GM12878 (cell line): ENCODE results near the gene PRSS8. TPM values are rescaled to one million over a fixed set of nuclear protein-coding genes. Genes with fewer than 3 reads are reported as not detected.

Experiments
- ATAC-seq: fragments of 200-7000 bp; cut with Tn5 transposase; 3 replicates; pipeline ENCODE4 v1.9.1; 2020; ENCODE audit warnings: mild to moderate bottlenecking, moderate library complexity
- BruUV-seq: library from RNA; stranded (reverse); fragments of 400-500 nt; replicated peaks from 2 replicates; lab custom pipeline; 2021; lab: Mats Ljungman, UMichigan
- CTCF ChIA-PET: fragments of 300-600 bp; sonication (Branson Sonifier 250); formaldehyde crosslinking; extraction: SDS; loops from one replicate; lab custom pipeline; 2021; ENCODE audit warnings: inconsistent platforms; lab: Yijun Ruan, JAX
- POLR2A ChIA-PET: fragments of 350-600 bp; formaldehyde crosslinking; extraction: SDS; loops from one replicate; lab custom pipeline; 2021; ENCODE audit warnings: inconsistent platforms; lab: Charles Lee
- RAD21 ChIA-PET: fragments of 300-600 bp; sonication (Branson Sonifier 250); formaldehyde crosslinking; loops from one replicate; lab custom pipeline; 2023; ENCODE audit warnings: antibody characterized with exemption; ENCODE audit not compliant: unreplicated experiment; lab: Charles Lee
- SMC1A ChIA-PET: fragments of 300-600 bp; sonication (Branson Sonifier 250); formaldehyde crosslinking; loops from one replicate; lab custom pipeline; 2023; ENCODE audit not compliant: unreplicated experiment, uncharacterized antibody; lab: Charles Lee
- DNase-seq: peaks from one replicate; pipeline ENCODE4 v3.0.0-alpha.2; 2011; ENCODE audit warnings: low read depth, low spot score
- FAIRE-seq: peaks from 3 replicates; lab custom pipeline; 2011; peaks lifted over from hg19 to GRCh38; lab: Jason Lieb, UNC
- H2AFZ ChIP-seq: 2 replicates; pipeline ENCODE4 v1.6.0; 2011; ENCODE audit warnings: low read depth, low read length, control low read depth; ENCODE audit not compliant: control insufficient read depth
- H3K27ac ChIP-seq: 2 replicates; pipeline ENCODE4 v1.5.1; 2011; ENCODE audit warnings: control low read depth; ENCODE audit not compliant: control insufficient read depth, insufficient read depth
- H3K27me3 ChIP-seq, 2 experiments: replicated peaks in 1 of 2; 2 replicates each; pipeline versions ENCODE4 v1.6.0 to v1.6.1; 2011; ENCODE audit warnings: low read length in 1 of 2; ENCODE audit not compliant: control insufficient read depth in 2 of 2, insufficient read depth in 2 of 2
- H3K36me3 ChIP-seq, 2 experiments: 2 replicates each; pipeline ENCODE4 v1.5.1; 2011; ENCODE audit warnings: low read length in 1 of 2; ENCODE audit not compliant: control insufficient read depth in 2 of 2, insufficient read depth in 2 of 2
- H3K4me1 ChIP-seq: 2 replicates; pipeline ENCODE4 v1.6.1; 2011; ENCODE audit warnings: mild to moderate bottlenecking, low read length, moderate library complexity, mixed read lengths; ENCODE audit not compliant: control insufficient read depth, insufficient read depth
- H3K4me2 ChIP-seq: 2 replicates; pipeline ENCODE4 v1.6.0; 2011; ENCODE audit warnings: control low read depth; ENCODE audit not compliant: control insufficient read depth, insufficient read depth
- H3K4me3 ChIP-seq: fragments of 200-600 bp; sonication (generic); 2 replicates; pipeline ENCODE4 v1.5.1; 2016
- H3K79me2 ChIP-seq: 2 replicates; pipeline ENCODE4 v1.6.0; 2011; ENCODE audit warnings: low read length; ENCODE audit not compliant: control insufficient read depth, insufficient read depth
- H3K9ac ChIP-seq: 2 replicates; pipeline ENCODE4 v1.8.0; 2011; ENCODE audit warnings: low read length, control low read depth, mixed read lengths; ENCODE audit not compliant: control insufficient read depth, insufficient read depth
- H3K9me3 ChIP-seq: replicated peaks from 3 replicates; pipeline ENCODE4 v1.5.1; 2011; ENCODE audit warnings: mild to moderate bottlenecking, low read length; ENCODE audit not compliant: control insufficient read depth, insufficient read depth
- H4K20me1 ChIP-seq: 2 replicates; pipeline ENCODE4 v1.6.0; 2011; ENCODE audit not compliant: control insufficient read depth, insufficient read depth
- ATF2 ChIP-seq: IDR thresholded peaks from 2 replicates; pipeline ENCODE4 v1.6.1; 2012; ENCODE audit warnings: low read length, inconsistent platforms
- KAT2A ChIP-seq: conservative IDR thresholded peaks from 2 replicates; pipeline ENCODE4 v1.6.1; 2011; ENCODE audit warnings: low read depth, low read length; ENCODE audit not compliant: control insufficient read depth
- ZNF687 ChIP-seq: fragments of 450-650 bp; IDR thresholded peaks from 2 replicates; pipeline ENCODE4 v1.6.1; 2017; ENCODE audit warnings: mild to moderate bottlenecking, moderate library complexity
- WGBS: methylation state at CpG from one replicate; pipeline ENCODE4 v1.1.6; 2016; ENCODE audit warnings: low lambda C conversion rate; ENCODE audit not compliant: insufficient replicate concordance, insufficient coverage; ENCODE audit errors: missing lambda C conversion rate; 5-methylcytosine and 5-hydroxymethylcytosine counted together
- in situ Hi-C: fragments of 300-500 bp; cut with MboI; formaldehyde crosslinking; loops from 9 replicates; pipeline ENCODE4 v1.14.3; 2018; ENCODE audit warnings: mixed read lengths
- intact Hi-C: fragments of 100-400 bp; cut with micrococcal nuclease; formaldehyde crosslinking; loops from one replicate; pipeline ENCODE4 v1.14.2; 2022; ENCODE audit not compliant: unreplicated experiment
- polyA plus RNA-seq, 11 experiments: library from polyadenylated mRNA; depleted of rRNA in 4 of 11; unstranded in 6 of 11; stranded (reverse) in 5 of 11; fragments of >200 nt; fragmentation: Nextera tagmentation in 4 of 11; fragmentation: Illumina TruSeq in 1 of 11; extraction: Ambion mirVana in 4 of 11; extraction: Trizol in 1 of 11; gene quantifications; 1 replicate in 1 of 11; 2 replicates in 10 of 11; pipeline versions ENCODE4 v1.2.1 to v1.2.3, GENCODE V29; 2011 to 2016; ENCODE audit warnings: inconsistent platforms in 2 of 11, missing spikeins in 2 of 11, low read depth in 1 of 11
- total RNA-seq, 4 experiments: library from RNA; depleted of rRNA in 3 of 4; stranded (reverse); fragments of >200 nt in 3 of 4; fragmentation: Illumina TruSeq in 1 of 4; extraction: Trizol in 1 of 4; gene quantifications; 2 replicates each; pipeline versions ENCODE4 v1.2.1 to v1.2.3, GENCODE V29; 2013 to 2021

PRSS8 gene
- total and polyA plus RNA-seq, 10 of the 15 experiments (the other 5 are each of a cell fraction or from before 2014, with no cell fraction given) = 0.33 to 0.58 TPM; not detected in 8

GRCh38 chr16:31088459-31089183, 46.9 kb downstream of the PRSS8 start, which contains the start of gene PRSS53:
Gene PRSS53, minus strand, starts transcription at chr16:31088943. Its CDS starts 134 bp downstream, at chr16:31088809.
- SMC1A ChIA-PET = no interaction called here
- no peak for FAIRE-seq
- intact Hi-C loops (no loop called here), in situ Hi-C loops (no loop called here)
- Histone ChIP-seq H3K9me3 (no peaks in the 10 kb centered on the region), H3K36me3 (peaks cover 2% of the 10 kb centered on the region in 2 experiments; a peak in 3 of 4 replicates), H3K27ac (no peak within 1 kb of the TSS), H3K4me2 (no peak within 1 kb of the TSS), H3K79me2 (peaks cover 9% of the 10 kb centered on the region), H3K9ac (no peak within 1 kb of the TSS), H3K4me1 (no peaks in the 10 kb centered on the region), H2AFZ (no peak within 1 kb of the TSS), H3K4me3 (no peak within 1 kb of the TSS), H3K27me3 (no peaks in the 10 kb centered on the region), H4K20me1 (no peaks in the 10 kb centered on the region; the same call in 1 of the 2 replicates)
- no peak for ATAC-seq
- RAD21 ChIA-PET = no interaction called here
- WGBS = 79% methylated on average over 15 of the region's 15 CpGs
- POLR2A ChIA-PET = no interaction called here
- DNase-seq = no peak
- BruUV-seq = no TSS peak
- CTCF ChIA-PET = no interaction called here
- no peak for TF ChIP-seq ZNF687
- TF ChIP-seq KAT2A = no peak
- no peak for TF ChIP-seq ATF2
